IPS-NIHi7 (cell line): ENCODE results near the gene PROSER1.
"Not testable (repeated sequence)": the region's sequence is repeated elsewhere in the genome, so short reads cannot be mapped to it uniquely, and the experiment has no call there.

ENCODE experiments used
- DNase-seq: peaks from one replicate; pipeline ENCODE4 v3.0.0; 2012; ENCODE audit warnings: mixed read lengths; ENCODE audit errors: extremely low spot score

Gene PROSER1

DNA sequence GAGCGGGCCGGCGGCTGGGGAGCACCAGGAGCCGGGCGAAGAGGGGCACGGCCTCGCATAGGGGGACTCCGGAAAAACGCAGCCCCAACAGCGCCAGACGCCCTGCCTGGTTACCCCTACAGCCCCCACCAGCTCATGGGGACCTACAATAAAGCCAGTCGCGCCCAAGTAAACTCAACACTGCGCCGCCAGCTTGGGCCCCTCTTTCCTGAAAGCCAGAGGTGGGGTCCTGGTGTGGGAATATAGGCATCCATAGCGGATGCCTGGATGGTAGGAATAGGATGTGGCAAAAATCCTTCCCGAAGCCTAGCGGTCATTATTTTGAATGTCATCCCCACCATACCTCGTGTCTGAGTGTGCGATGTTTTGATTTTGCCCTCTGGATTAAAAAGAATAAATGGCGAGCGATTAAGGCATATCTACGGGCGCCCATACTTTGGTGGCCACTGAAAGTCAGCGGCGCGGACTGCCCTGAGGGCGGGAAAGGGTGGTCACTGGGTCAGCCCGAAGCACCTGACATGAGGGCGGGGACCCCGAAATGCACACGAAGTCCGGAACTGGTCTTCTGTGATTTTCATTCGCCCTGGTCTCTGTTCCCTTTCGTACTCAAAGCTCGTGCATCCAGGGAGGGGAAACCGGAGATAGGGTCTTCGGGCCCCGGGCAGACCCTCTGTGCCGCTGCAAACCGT is at the start of gene PROSER1, which contains the start of gene NHLRC3:
Gene PROSER1, minus strand, starts transcription at position 210 of the 689 bp plus-strand sequence. CDS start 847 bp downstream, outside the sequence.
Gene NHLRC3, plus strand, starts transcription at position 577 of the 689 bp plus-strand sequence. CDS start 184 bp downstream, outside the sequence.
- DNase-seq, result peak; percentile 73

- not testable (repeated sequence) for DNase-seq
Measured at GRCh38 chr13:39086251-39086945, 48.5 kb upstream of the PROSER1 start.

DNA sequence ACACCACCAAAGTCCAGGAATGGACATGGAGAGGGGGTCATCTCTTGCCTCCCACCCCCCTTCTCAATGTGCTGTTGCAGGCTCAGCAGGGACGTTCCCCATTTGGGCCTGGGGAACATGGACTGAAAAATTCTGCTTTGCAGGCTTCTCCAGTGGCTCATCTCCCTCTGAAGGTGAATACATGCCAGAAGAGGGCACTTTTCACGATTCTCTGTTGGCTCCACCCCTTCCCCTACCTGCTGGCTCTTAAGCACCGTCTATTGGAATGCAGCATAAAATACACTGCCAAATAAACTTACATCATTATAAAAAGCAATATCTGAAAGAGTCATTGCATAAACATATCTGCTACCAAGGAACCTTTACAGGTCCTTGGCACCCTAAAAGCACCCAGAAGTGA is 36.1 kb upstream of the PROSER1 start:
- peak; percentile 28 for DNase-seq

DNA sequence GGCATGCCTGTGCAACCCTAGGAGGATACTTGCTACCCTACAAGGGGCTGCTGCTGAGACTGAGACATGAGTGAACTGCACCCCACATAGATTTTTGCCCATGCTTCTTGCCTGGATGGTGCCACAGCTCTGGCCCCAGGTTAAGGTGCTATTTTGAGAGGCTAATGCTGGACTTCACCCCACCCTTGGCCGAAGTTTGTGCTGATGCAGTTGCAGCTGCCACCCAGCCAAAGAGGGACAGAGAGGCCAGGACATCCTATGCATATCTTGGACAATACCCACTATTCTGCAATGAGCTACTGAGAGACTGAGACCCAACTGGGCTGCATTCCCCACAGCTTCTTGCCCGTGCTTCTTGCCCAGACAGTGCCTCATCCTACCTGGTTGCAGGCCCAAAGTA is 35.0 kb upstream of the PROSER1 start:
- DNase-seq, result no peak

- DNase-seq, result no peak
Measured at GRCh38 chr13:39062004-39062403, 24.1 kb upstream of the PROSER1 start.

GRCh38 chr13:39058040-39058439 is 20.2 kb upstream of the PROSER1 start:
- no peak for DNase-seq

DNA sequence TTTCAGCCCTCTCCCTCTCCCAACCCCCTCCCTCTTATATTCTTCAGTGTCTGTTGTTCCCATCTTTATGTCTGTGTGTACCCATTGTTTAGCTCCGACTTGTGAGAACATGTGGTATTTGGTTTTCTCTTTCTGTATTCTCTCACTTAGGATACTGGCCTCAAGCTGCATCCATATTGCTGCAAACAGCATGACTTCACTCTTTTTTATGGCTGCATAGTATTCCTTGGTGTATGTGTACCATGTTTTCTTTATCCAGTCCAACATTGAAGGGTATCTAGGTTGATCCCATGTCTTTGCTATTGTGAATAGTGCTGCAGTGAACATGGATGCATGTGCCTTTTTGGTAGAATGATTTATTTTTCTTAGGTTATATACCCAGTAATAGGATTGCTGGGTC is 18.1 kb upstream of the PROSER1 start:
- no peak for DNase-seq

GRCh38 chr13:39054112-39054511 is 16.2 kb upstream of the PROSER1 start:
- no peak for DNase-seq

GRCh38 chr13:39052944-39053343 is 15.1 kb upstream of the PROSER1 start:
- no peak for DNase-seq

- DNase-seq, result no peak
Measured at GRCh38 chr13:39051157-39051556, 13.3 kb upstream of the PROSER1 start.

- DNase-seq, result no peak
Measured at GRCh38 chr13:39049274-39049673, 11.4 kb upstream of the PROSER1 start.

- DNase-seq, result no peak
Measured at GRCh38 chr13:39048806-39049205, 10.9 kb upstream of the PROSER1 start.

DNA sequence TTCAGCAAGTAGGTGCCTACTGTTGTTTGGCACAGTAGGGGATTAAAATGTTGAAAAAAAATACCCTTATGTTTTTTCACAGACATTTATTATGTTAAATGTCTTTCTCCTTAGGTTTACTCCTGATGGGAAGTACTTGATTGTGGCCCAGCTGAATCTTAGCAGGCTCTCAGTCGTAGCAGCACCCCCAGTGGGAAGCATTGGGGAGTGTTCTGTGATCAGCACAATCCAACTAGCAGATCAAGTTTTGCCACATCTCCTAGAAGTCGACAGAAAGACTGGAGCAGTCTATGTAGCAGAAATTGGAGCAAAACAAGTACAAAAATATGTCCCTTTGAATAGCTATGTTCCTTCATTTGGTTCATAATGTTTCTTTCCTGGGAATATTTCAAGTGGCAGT is 9.7 kb upstream of the PROSER1 start:
- peak; percentile 51 for DNase-seq

DNA sequence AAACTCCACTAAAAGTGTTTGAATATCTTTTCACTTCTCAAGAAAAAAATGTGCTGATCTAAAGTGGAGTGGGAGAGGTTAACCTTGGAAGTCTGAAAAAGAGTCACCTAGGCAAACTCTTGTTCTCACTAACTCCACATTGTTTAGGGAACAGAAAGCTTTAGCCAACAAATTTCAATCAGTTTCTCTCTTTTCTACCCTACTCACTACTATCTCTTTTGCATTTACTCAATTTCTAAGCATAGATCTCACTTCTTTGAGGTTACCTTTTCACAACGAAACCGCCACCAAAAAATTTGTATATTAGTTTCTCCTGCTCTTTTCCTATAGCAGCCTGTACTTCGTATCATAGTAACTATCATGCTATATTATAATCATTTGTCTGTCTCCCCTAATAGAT is 6.6 kb upstream of the PROSER1 start:
- no peak for DNase-seq

DNA sequence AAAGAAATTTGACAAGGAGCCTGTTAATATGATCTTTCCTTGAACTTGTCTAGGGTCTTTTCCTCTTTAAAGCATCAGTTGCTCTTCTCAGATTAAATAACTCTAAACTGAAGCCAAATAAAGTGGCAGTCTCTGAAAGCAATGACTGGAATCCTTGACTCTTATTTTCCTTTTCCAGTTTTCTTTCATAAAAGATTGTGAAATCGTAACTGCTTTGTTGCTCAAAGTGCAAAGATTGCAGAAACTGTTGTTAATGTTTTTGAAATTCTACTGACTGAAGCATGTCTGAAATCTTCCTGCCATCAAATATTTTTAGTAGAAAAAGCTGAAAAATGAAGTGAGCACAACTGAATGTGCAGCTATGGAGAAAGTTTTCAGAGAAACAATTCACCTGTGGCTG is 2.3 kb upstream of the PROSER1 start:
- no peak for DNase-seq

GRCh38 chr13:39039041-39039440 is 1.2 kb upstream of the PROSER1 start:
- DNase-seq, result no peak

DNA sequence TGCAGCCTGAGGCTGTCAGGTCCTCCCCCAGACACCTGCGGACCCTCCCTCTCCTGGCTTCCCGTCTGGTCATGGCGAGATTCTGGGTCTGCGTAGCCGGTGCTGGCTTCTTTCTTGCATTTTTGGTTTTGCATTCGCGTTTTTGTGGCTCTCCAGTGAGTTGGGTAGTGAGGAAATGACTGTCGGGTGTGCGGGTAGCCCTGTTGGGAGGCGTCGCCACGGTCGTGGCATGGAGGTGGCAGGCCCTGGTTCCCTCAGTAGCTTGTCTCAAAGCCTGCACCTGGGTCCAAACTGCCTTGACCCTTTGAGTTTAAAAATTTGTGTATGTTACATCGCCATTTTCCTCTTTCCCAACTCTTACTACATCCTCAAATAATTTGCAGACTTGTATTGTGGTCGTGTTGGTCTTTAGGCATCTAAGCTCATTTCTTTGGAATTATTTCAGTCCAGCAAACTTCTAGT is 711 bp upstream of the PROSER1 start:
- DNase-seq, result peak; percentile 29

- peak; percentile 13 for DNase-seq
Measured at GRCh38 chr13:39037410-39037879, 444 bp downstream of the PROSER1 start.

GRCh38 chr13:39036212-39036611 is 1.7 kb downstream of the PROSER1 start:
- DNase-seq, result no peak

DNA sequence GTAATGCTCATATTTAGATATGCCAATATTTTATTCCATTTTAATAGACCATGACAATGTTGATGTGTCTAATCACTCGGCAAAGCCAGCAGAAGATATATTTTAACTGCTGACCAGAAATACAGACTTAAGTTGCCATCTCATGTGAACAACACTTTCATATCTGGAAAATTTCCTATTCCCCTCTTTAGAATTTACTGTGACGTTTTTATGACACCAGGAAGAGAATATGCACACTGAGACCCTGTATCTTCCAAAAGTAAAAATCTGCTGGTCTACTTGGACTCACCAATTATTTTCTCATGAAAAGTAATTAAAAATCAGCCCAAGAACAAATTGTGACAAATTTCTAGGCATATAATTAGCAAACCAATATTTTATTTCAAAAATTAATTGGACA is 2.1 kb downstream of the PROSER1 start:
- DNase-seq, result no peak

DNA sequence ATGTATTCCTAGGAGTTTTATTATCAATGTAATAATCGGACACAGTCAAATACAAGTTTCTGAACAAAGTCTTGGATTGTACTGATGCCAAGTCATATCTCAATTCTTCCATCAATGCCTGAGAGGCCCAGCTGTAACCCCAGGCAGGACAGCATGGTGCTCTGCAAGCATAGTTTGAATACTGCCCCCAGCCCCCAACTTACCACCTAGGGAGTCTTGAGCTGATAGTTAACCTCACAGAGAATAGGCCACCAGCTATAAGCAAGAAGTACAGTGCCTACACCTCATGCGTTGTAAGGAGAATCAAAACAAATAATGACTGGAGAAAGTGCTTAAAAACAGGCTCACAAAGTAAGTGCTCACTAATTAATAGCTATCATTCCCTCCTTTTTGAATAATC is 2.7 kb downstream of the PROSER1 start:
- no peak for DNase-seq

- no peak for DNase-seq
Measured at GRCh38 chr13:39034085-39034484, 3.8 kb downstream of the PROSER1 start.

GRCh38 chr13:39032150-39032549 is 5.7 kb downstream of the PROSER1 start:
- no peak for DNase-seq
